Measurements from ENCODE around the gene CTBP1. TPM values are rescaled to one million over a fixed set of nuclear protein-coding genes. Genes with fewer than 3 reads are reported as not detected.

Gene CTBP1
- total RNA-seq, 1 donor, result 246 TPM

DNA sequence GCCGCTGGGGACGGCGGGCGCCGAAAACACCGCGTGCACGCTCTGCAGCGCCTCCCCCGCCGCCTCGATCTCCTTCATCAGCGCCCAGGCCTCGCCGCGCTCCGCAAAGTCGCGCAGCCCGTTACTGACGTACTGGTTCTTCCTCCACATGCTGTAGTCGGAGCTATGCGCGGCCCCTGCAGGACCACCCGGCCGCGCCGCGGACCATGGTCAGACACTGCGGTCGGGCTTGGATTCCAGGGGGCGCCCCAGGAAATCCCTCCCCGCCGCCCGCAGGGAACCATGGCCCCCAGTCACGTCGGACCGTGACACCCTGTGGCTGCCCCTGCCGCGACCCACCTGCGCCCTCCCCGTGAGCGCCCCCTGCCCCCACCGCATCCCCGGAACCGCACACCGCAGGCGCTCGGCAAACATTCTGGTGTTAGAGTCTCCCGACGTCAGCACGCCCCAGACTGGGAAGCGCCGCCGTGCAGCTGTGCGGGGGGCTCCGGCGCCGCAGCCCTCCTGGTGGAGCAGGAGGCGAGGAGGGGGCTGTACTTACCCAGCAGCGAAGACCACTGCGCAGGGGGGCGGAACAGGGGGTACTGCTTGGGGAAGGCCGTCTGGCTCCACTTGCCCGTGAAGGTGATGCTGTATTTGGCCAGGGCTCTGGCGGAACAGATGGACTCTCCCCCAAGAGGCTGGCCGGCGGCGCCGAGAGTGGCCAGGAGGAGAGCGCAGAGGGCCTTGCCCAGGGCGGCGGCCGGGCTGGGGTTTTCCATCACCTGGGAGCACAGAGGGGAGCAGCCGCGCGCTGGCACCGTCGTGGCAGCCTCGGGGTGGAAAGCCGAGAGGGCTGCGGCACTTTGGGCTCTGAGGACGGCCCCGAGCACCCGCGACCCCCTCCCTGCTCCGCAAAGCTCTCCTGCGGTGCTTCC, 77.4 kb downstream of the CTBP1 start:
- DNase-seq (ENCODE audit: insufficient read length, low spot score, missing footprints), result peak; percentile 85
- peak overlapping the region; percentile 46 for H3K4me3 ChIP-seq (ENCODE audit: insufficient read depth, low read length)
- no peaks in the 10 kb centered on the region for H3K9me3 ChIP-seq (ENCODE audit: low read depth, low read length)
- H3K4me1 ChIP-seq (ENCODE audit: insufficient read depth, low read length), result peaks cover 6% of the 10 kb centered on the region
- H3K27ac ChIP-seq (ENCODE audit: low read depth, low read length), result no peak overlapping the region
- H2AFZ ChIP-seq (ENCODE audit: low read length), result no peak overlapping the region
- peaks cover 28% of the 10 kb centered on the region for H3K27me3 ChIP-seq (ENCODE audit: insufficient read depth, low read length)
- no peaks in the 10 kb centered on the region for H3K79me2 ChIP-seq (ENCODE audit: insufficient read depth, low read length)
- no peaks in the 10 kb centered on the region for H3K36me3 ChIP-seq (ENCODE audit: insufficient read depth, low read length)
- TF ChIP-seq, protein P1, sequence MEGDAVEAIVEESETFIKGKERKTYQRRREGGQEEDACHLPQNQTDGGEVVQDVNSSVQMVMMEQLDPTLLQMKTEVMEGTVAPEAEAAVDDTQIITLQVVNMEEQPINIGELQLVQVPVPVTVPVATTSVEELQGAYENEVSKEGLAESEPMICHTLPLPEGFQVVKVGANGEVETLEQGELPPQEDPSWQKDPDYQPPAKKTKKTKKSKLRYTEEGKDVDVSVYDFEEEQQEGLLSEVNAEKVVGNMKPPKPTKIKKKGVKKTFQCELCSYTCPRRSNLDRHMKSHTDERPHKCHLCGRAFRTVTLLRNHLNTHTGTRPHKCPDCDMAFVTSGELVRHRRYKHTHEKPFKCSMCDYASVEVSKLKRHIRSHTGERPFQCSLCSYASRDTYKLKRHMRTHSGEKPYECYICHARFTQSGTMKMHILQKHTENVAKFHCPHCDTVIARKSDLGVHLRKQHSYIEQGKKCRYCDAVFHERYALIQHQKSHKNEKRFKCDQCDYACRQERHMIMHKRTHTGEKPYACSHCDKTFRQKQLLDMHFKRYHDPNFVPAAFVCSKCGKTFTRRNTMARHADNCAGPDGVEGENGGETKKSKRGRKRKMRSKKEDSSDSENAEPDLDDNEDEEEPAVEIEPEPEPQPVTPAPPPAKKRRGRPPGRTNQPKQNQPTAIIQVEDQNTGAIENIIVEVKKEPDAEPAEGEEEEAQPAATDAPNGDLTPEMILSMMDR (IDR thresholded peaks at IDR 0.05; ENCODE audit: extremely low read depth, low read depth, low read length), result no peak
- peaks cover 8% of the 10 kb centered on the region for H4K20me1 ChIP-seq (ENCODE audit: insufficient read depth, low read length)
- peak overlapping the region; percentile 39 for H3K4me2 ChIP-seq (ENCODE audit: insufficient read depth, low read length)

DNA sequence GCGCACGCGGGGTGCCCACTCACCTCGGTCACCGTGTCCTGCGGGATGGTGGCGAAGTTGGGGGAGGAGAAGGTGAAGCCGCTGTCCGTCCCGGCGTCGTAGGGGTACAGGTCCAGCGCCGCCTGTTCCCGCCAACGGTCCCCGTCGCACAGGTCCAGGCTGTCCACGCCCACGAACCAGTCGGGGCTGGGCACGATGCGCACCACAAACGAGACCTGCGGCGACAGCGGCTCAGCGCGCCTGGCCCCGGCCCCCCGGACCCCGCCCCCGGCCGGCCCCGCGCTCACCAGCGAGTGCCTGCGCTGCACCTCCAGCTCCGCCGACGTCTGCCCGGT, 78.0 kb downstream of the CTBP1 start:
- H3K4me2 ChIP-seq (ENCODE audit: insufficient read depth, low read length), result no peak overlapping the region
- H3K27ac ChIP-seq (ENCODE audit: low read depth, low read length), result no peak overlapping the region

DNA sequence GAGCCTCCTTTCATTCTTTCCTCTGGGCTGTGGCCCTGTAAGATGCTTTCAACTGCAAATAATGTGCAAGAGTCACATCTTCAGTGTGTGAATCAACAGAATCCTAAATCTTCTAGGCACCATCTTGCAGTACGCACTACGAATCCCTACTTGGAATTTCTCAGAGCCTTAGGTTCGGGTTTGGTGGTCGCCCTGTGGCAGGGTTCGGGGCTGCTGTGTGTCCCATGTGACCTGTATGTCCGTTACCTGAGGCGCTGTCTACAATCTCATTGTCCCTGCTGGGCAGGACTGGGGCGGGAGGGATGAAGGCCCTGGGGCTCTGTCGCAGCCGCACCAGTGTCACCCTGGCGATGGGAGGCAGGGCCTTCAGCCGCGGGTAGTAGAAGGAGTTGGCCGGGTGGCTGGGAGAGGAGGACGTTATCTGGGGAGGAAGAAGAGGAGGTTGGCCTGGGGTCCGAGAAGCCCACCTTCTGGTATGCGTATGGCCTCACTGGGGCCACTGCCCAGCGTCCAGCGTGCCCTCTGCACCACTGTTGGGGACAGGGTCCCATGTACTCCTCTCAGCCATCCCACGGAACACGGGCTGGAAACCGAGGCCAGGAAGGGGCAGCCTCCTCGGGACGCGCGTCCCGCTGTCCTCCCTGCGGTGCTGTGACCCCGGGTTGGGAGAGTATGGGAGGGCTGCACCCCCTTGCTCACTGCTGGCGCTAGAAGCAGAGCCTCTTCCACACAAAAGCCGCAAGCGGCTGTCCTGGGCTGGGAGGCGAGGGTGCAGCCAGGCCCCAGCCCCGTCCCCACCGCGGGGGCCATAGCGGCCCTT, 78.6 kb downstream of the CTBP1 start:
- no peaks in the 10 kb centered on the region for H3K79me2 ChIP-seq (ENCODE audit: insufficient read depth, low read length)
- no peak overlapping the region for H3K4me2 ChIP-seq (ENCODE audit: insufficient read depth, low read length)

More for the DNA sequence above, 78.0 kb downstream of the CTBP1 start:
- H3K9me3 ChIP-seq (ENCODE audit: low read depth, low read length), result no peaks in the 10 kb centered on the region
- H4K20me1 ChIP-seq (ENCODE audit: insufficient read depth, low read length), result peaks cover 8% of the 10 kb centered on the region
- no peaks in the 10 kb centered on the region for H3K36me3 ChIP-seq (ENCODE audit: insufficient read depth, low read length)
- H2AFZ ChIP-seq (ENCODE audit: low read length), result no peak overlapping the region
- H3K4me3 ChIP-seq (ENCODE audit: insufficient read depth, low read length), result no peak overlapping the region
- DNase-seq (ENCODE audit: insufficient read length, low spot score, missing footprints), result peak; percentile 52
- peaks cover 28% of the 10 kb centered on the region for H3K27me3 ChIP-seq (ENCODE audit: insufficient read depth, low read length)
- no peaks in the 10 kb centered on the region for H3K79me2 ChIP-seq (ENCODE audit: insufficient read depth, low read length)
- TF ChIP-seq, protein P1 (IDR thresholded peaks at IDR 0.05; ENCODE audit: extremely low read depth, low read depth, low read length), result no peak
- H3K4me1 ChIP-seq (ENCODE audit: insufficient read depth, low read length), result peaks cover 6% of the 10 kb centered on the region

More for the DNA sequence above, 78.6 kb downstream of the CTBP1 start:
- peaks cover 6% of the 10 kb centered on the region for H3K4me1 ChIP-seq (ENCODE audit: insufficient read depth, low read length)
- no peak overlapping the region for H3K4me3 ChIP-seq (ENCODE audit: insufficient read depth, low read length)
- no peak overlapping the region for H2AFZ ChIP-seq (ENCODE audit: low read length)
- H3K27ac ChIP-seq (ENCODE audit: low read depth, low read length), result no peak overlapping the region
- H4K20me1 ChIP-seq (ENCODE audit: insufficient read depth, low read length), result peaks cover 8% of the 10 kb centered on the region
- DNase-seq (ENCODE audit: insufficient read length, low spot score, missing footprints), result peak; percentile 69
- TF ChIP-seq, protein P1 (IDR thresholded peaks at IDR 0.05; ENCODE audit: extremely low read depth, low read depth, low read length), result no peak
- H3K27me3 ChIP-seq (ENCODE audit: insufficient read depth, low read length), result peaks cover 28% of the 10 kb centered on the region
- H3K9me3 ChIP-seq (ENCODE audit: low read depth, low read length), result no peaks in the 10 kb centered on the region
- no peaks in the 10 kb centered on the region for H3K36me3 ChIP-seq (ENCODE audit: insufficient read depth, low read length)
